Muscle layer of colon (tissue), 2 donors: Measurements from ENCODE around the gene C12orf60.

ENCODE experiments used
- H3K27ac ChIP-seq: one replicate; pipeline ENCODE4 v1.7.0; 2013; ENCODE audit warnings: low read depth, mild to moderate bottlenecking, low read length, moderate library complexity
- H3K27me3 ChIP-seq, 2 donors: one replicate each; pipeline ENCODE4 v1.7.0; 2013; ENCODE audit warnings: low read length in 2 of 2, mild to moderate bottlenecking in 2 of 2; ENCODE audit not compliant: insufficient read depth in 2 of 2, control insufficient read depth in 1 of 2
- H3K36me3 ChIP-seq: one replicate; pipeline ENCODE4 v1.7.0; 2013; ENCODE audit warnings: mild to moderate bottlenecking, low read length; ENCODE audit not compliant: insufficient read depth
- H3K4me1 ChIP-seq: one replicate; pipeline ENCODE4 v1.7.0; 2013; ENCODE audit warnings: mild to moderate bottlenecking, low read length; ENCODE audit not compliant: insufficient read depth
- H3K4me3 ChIP-seq, 2 donors: one replicate each; pipeline ENCODE4 v1.7.0; 2013; ENCODE audit warnings: low read length in 2 of 2, low read depth in 1 of 2, mild to moderate bottlenecking in 1 of 2, moderate library complexity in 1 of 2
- H3K9ac ChIP-seq: one replicate; pipeline ENCODE4 v1.7.0; 2013; ENCODE audit warnings: low read length
- H3K9me3 ChIP-seq: one replicate; pipeline ENCODE4 v1.7.0; 2013; ENCODE audit warnings: mild to moderate bottlenecking, low read length
- donor health status: abdominal sarcoma.
- donor health status: Adenocarcinoma of cecum.

The C12orf60 gene

DNA sequence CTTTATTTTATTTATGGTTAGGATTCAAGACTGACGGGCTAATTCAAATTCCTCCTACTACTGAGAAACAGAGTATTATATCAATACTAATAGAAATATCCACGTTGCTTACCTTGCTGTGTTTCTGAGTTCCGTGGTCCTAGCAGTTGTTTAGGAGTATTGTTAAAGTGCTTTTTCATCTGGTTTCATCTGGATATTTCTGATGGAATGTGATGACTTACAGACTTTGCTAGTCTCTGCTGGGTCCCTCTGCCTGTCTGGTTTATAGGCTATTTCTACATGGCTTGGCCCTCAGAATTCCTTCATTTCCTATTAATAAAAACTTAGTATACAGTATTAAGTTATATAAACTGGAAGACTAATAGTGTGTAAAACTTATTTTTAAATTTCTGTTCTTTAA lies 10.5 kb downstream of the C12orf60 start, which contains the start of gene SMCO3:
Gene SMCO3 (minus strand): TSS at position 169 of the 400 bp plus-strand sequence. CDS start 7,502 bp downstream, outside the sequence.
- no peaks in the 10 kb centered on the region for H3K9me3 ChIP-seq
- no peak within 1 kb of the TSS for H3K9ac ChIP-seq
- no peak within 1 kb of the TSS for H3K27ac ChIP-seq
- no peaks in the 10 kb centered on the region for H3K4me1 ChIP-seq
- H3K27me3 ChIP-seq, result no peaks in the 10 kb centered on the region
- H3K4me3 ChIP-seq, result no peak within 1 kb of the TSS
- H3K36me3 ChIP-seq, result no peaks in the 10 kb centered on the region

GRCh38 chr12:14824012-14824634 lies 20.7 kb downstream of the C12orf60 start:
- Histone ChIP-seq H3K4me3 (no peak overlapping the region), H3K27me3 (no peaks in the 10 kb centered on the region), H3K27ac (no peak overlapping the region), H3K4me1 (no peaks in the 10 kb centered on the region), H3K36me3 (no peaks in the 10 kb centered on the region), H3K9me3 (no peaks in the 10 kb centered on the region), H3K9ac (no peak overlapping the region)

GRCh38 chr12:14825256-14825655 lies 21.8 kb downstream of the C12orf60 start:
- no peak overlapping the region for H3K4me3 ChIP-seq
- no peaks in the 10 kb centered on the region for H3K4me1 ChIP-seq
- H3K9me3 ChIP-seq, result no peaks in the 10 kb centered on the region
- no peak overlapping the region for H3K9ac ChIP-seq
- no peaks in the 10 kb centered on the region for H3K27me3 ChIP-seq
- no peak overlapping the region for H3K27ac ChIP-seq
- H3K36me3 ChIP-seq, result no peaks in the 10 kb centered on the region

GRCh38 chr12:14826491-14826890 lies 23.0 kb downstream of the C12orf60 start:
- Histone ChIP-seq H3K36me3 (no peaks in the 10 kb centered on the region), H3K4me1 (no peaks in the 10 kb centered on the region), H3K4me3 (no peak overlapping the region), H3K27ac (no peak overlapping the region), H3K9me3 (no peaks in the 10 kb centered on the region), H3K27me3 (no peaks in the 10 kb centered on the region), H3K9ac (no peak overlapping the region)

GRCh38 chr12:14827043-14827442 lies 23.6 kb downstream of the C12orf60 start:
- Histone ChIP-seq H3K27ac (no peak overlapping the region), H3K27me3 (no peaks in the 10 kb centered on the region), H3K36me3 (no peaks in the 10 kb centered on the region), H3K9me3 (no peaks in the 10 kb centered on the region), H3K4me1 (no peaks in the 10 kb centered on the region), H3K9ac (no peak overlapping the region), H3K4me3 (no peak overlapping the region)

DNA sequence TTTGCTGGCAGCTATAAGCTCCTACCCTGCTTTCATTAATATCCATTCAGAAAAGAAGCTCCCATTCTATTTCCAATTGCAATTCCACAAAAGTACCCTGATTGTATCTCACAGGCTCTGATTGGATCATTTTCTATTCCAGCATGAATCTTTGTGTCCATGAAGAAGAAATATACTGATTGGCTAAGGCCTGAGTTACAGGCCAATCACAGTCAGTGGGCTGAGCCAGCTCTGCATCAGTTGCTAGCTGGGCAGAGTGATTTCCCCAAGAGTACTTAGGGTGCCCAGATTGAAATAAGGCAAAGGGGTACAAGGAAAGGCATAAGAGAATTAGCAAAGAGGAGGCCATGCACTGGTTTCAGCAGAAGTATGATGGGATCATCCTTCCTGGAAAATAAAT lies 25.4 kb downstream of the C12orf60 start:
- Histone ChIP-seq H3K4me1 (no peaks in the 10 kb centered on the region), H3K36me3 (no peaks in the 10 kb centered on the region), H3K9ac (no peak overlapping the region), H3K9me3 (no peaks in the 10 kb centered on the region), H3K27ac (no peak overlapping the region), H3K4me3 (no peak overlapping the region), H3K27me3 (no peaks in the 10 kb centered on the region)

GRCh38 chr12:14833336-14833735 lies 29.9 kb downstream of the C12orf60 start:
- H3K27me3 ChIP-seq, result no peaks in the 10 kb centered on the region
- no peak overlapping the region for H3K4me3 ChIP-seq
- H3K9me3 ChIP-seq, result no peaks in the 10 kb centered on the region
- H3K4me1 ChIP-seq, result no peaks in the 10 kb centered on the region
- H3K27ac ChIP-seq, result no peak overlapping the region
- no peak overlapping the region for H3K9ac ChIP-seq
- no peaks in the 10 kb centered on the region for H3K36me3 ChIP-seq

- Histone ChIP-seq H3K9ac (no peak overlapping the region), H3K4me3 (no peak overlapping the region), H3K36me3 (no peaks in the 10 kb centered on the region), H3K27me3 (no peaks in the 10 kb centered on the region), H3K27ac (no peak overlapping the region), H3K4me1 (no peaks in the 10 kb centered on the region), H3K9me3 (no peaks in the 10 kb centered on the region)
These were observed 30.5 kb downstream of the C12orf60 start for GRCh38 chr12:14833952-14834351.

DNA sequence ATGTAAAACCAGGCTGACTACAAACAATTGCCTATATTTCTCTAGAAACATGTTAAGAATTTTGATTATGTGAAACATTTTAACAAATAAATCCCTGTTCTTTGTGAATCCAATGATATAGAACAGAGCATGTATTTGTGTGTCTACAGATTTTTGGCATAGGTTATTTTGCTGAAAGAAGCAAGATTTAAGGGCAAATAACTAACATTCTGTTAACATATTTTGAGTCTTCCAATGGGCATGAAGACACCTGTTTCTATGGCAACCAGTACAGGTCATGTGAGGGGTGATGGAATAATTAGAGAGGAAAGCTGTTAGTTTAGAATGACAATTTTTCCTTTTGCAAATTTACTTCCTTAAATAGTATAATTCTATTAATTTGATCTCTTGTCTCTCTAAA lies 31.0 kb downstream of the C12orf60 start:
- Histone ChIP-seq H3K9ac (no peak overlapping the region), H3K27ac (no peak overlapping the region), H3K4me1 (no peaks in the 10 kb centered on the region), H3K9me3 (no peaks in the 10 kb centered on the region), H3K4me3 (no peak overlapping the region), H3K27me3 (no peaks in the 10 kb centered on the region), H3K36me3 (no peaks in the 10 kb centered on the region)

DNA sequence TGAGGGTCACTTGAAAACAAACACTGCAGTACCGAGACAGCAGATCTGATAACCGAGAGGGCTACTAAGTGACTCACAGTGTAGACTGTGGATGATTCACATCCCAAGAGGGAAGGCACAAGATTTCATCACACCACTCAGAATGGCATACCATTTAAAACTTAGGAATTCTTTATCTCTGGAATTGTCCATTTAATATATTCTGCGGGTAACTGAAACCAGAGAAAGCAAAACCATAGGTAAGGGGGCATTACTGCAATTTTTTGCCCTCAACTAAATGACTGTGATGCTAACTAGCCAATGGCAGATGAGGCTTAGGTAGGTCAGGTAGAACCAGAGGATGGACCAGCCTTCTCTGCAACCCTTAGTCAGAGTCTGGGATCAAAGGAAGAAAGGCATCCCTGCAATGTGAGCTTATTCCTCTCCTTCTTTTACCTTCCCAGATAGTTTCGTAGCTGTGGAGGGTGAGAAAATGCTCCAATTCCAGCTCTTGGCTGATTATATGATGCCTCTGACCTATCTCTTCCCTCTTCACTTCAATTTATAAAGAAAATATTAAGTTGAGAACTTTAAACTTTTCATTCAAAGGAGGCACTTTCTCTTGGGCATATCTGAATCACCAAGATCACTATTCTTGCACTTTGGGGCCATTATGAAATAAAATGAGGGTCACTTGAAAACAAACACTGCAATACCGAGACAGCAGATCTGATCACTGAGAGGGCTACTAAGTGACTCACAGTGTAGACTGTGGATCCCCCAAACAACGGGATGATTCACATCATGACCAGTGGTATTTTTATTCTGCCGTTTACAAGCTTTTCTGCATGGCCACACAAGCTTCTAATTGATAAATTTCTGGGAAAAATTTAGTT lies 33.1 kb downstream of the C12orf60 start:
- Histone ChIP-seq H3K4me3 (no peak overlapping the region), H3K27me3 (no peaks in the 10 kb centered on the region), H3K36me3 (no peaks in the 10 kb centered on the region), H3K4me1 (peaks cover 3% of the 10 kb centered on the region), H3K9me3 (no peaks in the 10 kb centered on the region), H3K27ac (no peak overlapping the region), H3K9ac (no peak overlapping the region)

DNA sequence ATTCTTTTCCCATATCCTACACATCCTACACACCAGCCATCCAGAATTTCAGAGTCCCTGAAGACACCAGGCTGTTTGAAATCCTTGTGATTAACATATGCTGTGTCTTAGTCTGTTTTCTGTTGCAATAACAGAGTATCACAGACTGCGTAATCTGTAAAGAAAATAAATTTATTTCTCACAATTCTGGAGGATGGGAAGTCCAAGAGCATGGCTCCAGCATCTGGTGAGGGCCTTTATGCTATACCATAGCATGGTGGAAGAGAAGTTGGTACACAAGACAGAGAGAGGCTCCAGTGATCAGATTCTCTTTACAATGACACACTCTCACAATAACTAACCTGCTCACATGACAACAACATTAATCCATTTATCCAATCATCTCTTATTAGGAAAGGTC lies 35.8 kb downstream of the C12orf60 start:
- no peak overlapping the region for H3K4me3 ChIP-seq
- H3K9me3 ChIP-seq, result no peaks in the 10 kb centered on the region
- H3K27ac ChIP-seq, result no peak overlapping the region
- H3K27me3 ChIP-seq, result no peaks in the 10 kb centered on the region
- peaks cover 10% of the 10 kb centered on the region for H3K4me1 ChIP-seq
- no peak overlapping the region for H3K9ac ChIP-seq
- no peaks in the 10 kb centered on the region for H3K36me3 ChIP-seq
